Gastrocnemius medialis (tissue), 4 donors: ENCODE data around the gene BORCS6. TPM values are rescaled to one million over a fixed set of nuclear protein-coding genes. Genes with fewer than 3 reads are reported as not detected.

Experiments
- ATAC-seq, 2 donors: fragments of 150-250 bp; one replicate each; pipeline ENCODE4 v1.9.1; 2016
- DNase-seq, 2 donors: peaks; one replicate each; pipeline ENCODE4 v3.0.0-alpha.2; 2019
- H3K27ac ChIP-seq, 4 donors: fragments of 200-600 bp; sonication (generic); 1 replicate in 1 of 4; 2 replicates in 3 of 4; pipeline ENCODE4 v1.5.1; 2016 to 2018; ENCODE audit warnings: mild to moderate bottlenecking in 2 of 4, moderate library complexity in 1 of 4
- H3K27me3 ChIP-seq, 3 donors: fragments of 200-600 bp; sonication (generic) in 2 of 3; 1 replicate in 1 of 3; 2 replicates in 2 of 3; pipeline versions ENCODE4 v1.5.1 to v1.6.0; 2016 to 2019; ENCODE audit warnings: mild to moderate bottlenecking in 1 of 3, moderate library complexity in 1 of 3
- H3K36me3 ChIP-seq, 2 donors: fragments of 200-600 bp; sonication (generic) in 1 of 2; one replicate each; pipeline ENCODE4 v1.5.1; 2017 to 2018
- H3K4me1 ChIP-seq, 2 donors: fragments of 200-600 bp; sonication (generic) in 1 of 2; one replicate each; pipeline ENCODE4 v1.5.1; 2016 to 2017; ENCODE audit warnings: mild to moderate bottlenecking in 2 of 2
- H3K4me3 ChIP-seq, 4 donors: fragments of 200-600 bp; sonication (generic) in 3 of 4; 1 replicate in 1 of 4; 2 replicates in 3 of 4; pipeline ENCODE4 v1.5.1; 2016 to 2019; ENCODE audit warnings: mild to moderate bottlenecking in 2 of 4
- H3K9me3 ChIP-seq, 3 donors: fragments of 200-600 bp; sonication (generic) in 2 of 3; 1 replicate in 1 of 3; 2 replicates in 2 of 3; pipeline ENCODE4 v1.5.1; 2016 to 2019
- POLR2A ChIP-seq, 2 donors: fragments of 450-650 bp; IDR thresholded peaks; one replicate each; pipeline ENCODE4 v1.6.1; 2017; ENCODE audit warnings: antibody characterized with exemption in 2 of 2, mild to moderate bottlenecking in 2 of 2, moderate library complexity in 2 of 2
- in situ Hi-C, 4 donors: fragments of 200-750 bp; cut with MboI; loops; one replicate each; pipeline versions ENCODE4 v1.15.0 to v1.8.0; 2017; ENCODE audit warnings: low sequenced_read_pairs in 4 of 4
- intact Hi-C: fragments of 100-400 bp; cut with DNase I; formaldehyde crosslinking; loops from one replicate; pipeline ENCODE4 v1.15.1; 2023; ENCODE audit warnings: low total_unique reads
- microRNA counts, 2 donors: library from miRNA; unstranded; fragments of <30 nt; microRNA quantifications; one replicate each; lab custom pipeline; 2016
- microRNA-seq, 2 donors: library from miRNA; unstranded; fragments of <30 nt; microRNA quantifications; one replicate each; pipeline ENCODE4, GENCODE V29; 2016; ENCODE audit warnings: borderline replicate concordance in 2 of 2
- total RNA-seq, 4 donors: library from RNA; depleted of rRNA; stranded (reverse); fragments of >200 nt; gene quantifications; one replicate each; pipeline versions ENCODE4 v1.1.0 to v1.2.3, GENCODE V29; 2016
- TF ChIP-seq, protein P1 (sequence below), 5 experiments: fragments of 450-650 bp in 3 of 5; fragments of 200-600 bp in 2 of 5; sonication (generic) in 2 of 5; IDR thresholded peaks in 4 of 5; conservative IDR thresholded peaks in 1 of 5; 1 replicate in 4 of 5; 2 replicates in 1 of 5; pipeline ENCODE4 v1.5.1; 2016 to 2019; ENCODE audit warnings: antibody characterized with exemption in 5 of 5, mild to moderate bottlenecking in 3 of 5, moderate library complexity in 3 of 5

BORCS6 gene
- total RNA-seq, 4 donors from 2014 or later: 16.2 to 34.5 (median 26.2) TPM

DNA sequence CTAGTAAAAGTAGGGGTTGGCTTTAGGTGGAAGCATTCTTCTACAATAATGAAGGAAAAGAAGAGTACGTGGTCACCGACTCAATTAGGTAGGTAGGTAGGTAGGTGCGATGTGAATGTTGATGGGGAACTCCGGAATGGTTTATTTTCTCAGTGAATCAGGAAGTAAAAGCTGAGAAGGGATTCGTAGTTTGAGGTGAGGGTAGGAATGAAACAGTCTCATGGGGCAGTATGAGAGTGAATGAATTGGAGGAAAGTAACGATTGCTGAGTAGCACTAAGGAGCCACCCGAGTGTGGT is 51.7 kb downstream of the BORCS6 start:
- Histone ChIP-seq H3K4me3 (peak overlapping the region in 1 of 4 donors; percentile 2), H3K27me3 (no peaks in the 10 kb centered on the region), H3K4me1 (peaks cover 29 to 42% of the 10 kb centered on the region in 2 donors), H3K36me3 (peaks cover 3 to 39% of the 10 kb centered on the region in 2 donors), H3K27ac (peak overlapping the region; percentile 84 to 100 (median 100)), H3K9me3 (no peaks in the 10 kb centered on the region)
- TF ChIP-seq, protein P1, sequence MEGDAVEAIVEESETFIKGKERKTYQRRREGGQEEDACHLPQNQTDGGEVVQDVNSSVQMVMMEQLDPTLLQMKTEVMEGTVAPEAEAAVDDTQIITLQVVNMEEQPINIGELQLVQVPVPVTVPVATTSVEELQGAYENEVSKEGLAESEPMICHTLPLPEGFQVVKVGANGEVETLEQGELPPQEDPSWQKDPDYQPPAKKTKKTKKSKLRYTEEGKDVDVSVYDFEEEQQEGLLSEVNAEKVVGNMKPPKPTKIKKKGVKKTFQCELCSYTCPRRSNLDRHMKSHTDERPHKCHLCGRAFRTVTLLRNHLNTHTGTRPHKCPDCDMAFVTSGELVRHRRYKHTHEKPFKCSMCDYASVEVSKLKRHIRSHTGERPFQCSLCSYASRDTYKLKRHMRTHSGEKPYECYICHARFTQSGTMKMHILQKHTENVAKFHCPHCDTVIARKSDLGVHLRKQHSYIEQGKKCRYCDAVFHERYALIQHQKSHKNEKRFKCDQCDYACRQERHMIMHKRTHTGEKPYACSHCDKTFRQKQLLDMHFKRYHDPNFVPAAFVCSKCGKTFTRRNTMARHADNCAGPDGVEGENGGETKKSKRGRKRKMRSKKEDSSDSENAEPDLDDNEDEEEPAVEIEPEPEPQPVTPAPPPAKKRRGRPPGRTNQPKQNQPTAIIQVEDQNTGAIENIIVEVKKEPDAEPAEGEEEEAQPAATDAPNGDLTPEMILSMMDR (IDR thresholded peaks at IDR 0.05 in 4 of 5, conservative IDR thresholded peaks at IDR 0.05 in 1 of 5): no peak
- no peak for TF ChIP-seq POLR2A (IDR thresholded peaks at IDR 0.05)
- in situ Hi-C loops: no loop called here
- intact Hi-C loops: no loop called here
- no peak for DNase-seq
- no peak for ATAC-seq

MicroRNAs encoded within 50 kb of the gene (microRNA counts, 767-probe panel; counts per million panel counts)
- microRNA hsa-miR-4521 (lab: Ali Mortazavi, UCI): 356 to 448 counts per million in 2 donors

Small RNA genes within 50 kb of the gene (microRNA-seq; reads per million reads assigned to microRNA genes)
- 1.7 to 2.4 reads per million in 2 donors for gene MIR4521
- gene MIR6883: 3.5 to 4.3 reads per million in 2 donors

Other genes with a start within 250 kb of the BORCS6 start
- gene GUCY2D, start 187.6 kb downstream of the BORCS6 start, total RNA-seq: not detected
- 1 to 10 TPM in 1 of 4 donors, under 1 TPM in 3; 0.15 to 1.0 (median 0.69) TPM for gene ALOX15B, start 151.1 kb downstream of the BORCS6 start, total RNA-seq
- not detected for gene ALOX12B, start 102.5 kb downstream of the BORCS6 start, total RNA-seq
- gene ALOXE3, start 71.7 kb downstream of the BORCS6 start, total RNA-seq: not detected
- not detected for gene HES7, start 66.1 kb downstream of the BORCS6 start, total RNA-seq
- 100 to 1,000 TPM; 105 to 263 (median 164) TPM for gene PER1, start 37.8 kb downstream of the BORCS6 start, total RNA-seq
- gene VAMP2, start 27.2 kb downstream of the BORCS6 start, total RNA-seq: 10 to 100 TPM; 10.9 to 37.0 (median 25.7) TPM
- 1 to 10 TPM in 3 of 4 donors, under 1 TPM in 1; 0.75 to 5.7 (median 3.1) TPM for gene TMEM107, start 13.8 kb downstream of the BORCS6 start, total RNA-seq
- 1 to 10 TPM in 1 of 4 donors, not detected in 3; 2.3 TPM for gene AURKB, start 20.4 kb upstream of the BORCS6 start, total RNA-seq
- 1 to 10 TPM; 2.4 to 5.5 (median 4.1) TPM for gene CTC1, start 57.9 kb upstream of the BORCS6 start, total RNA-seq
- gene PFAS, start 59.1 kb upstream of the BORCS6 start, total RNA-seq: 1 to 10 TPM; 2.6 to 8.4 (median 6.5) TPM
- gene RANGRF, start 98.5 kb upstream of the BORCS6 start, total RNA-seq: 10 to 100 TPM in 3 of 4 donors, 1 to 10 TPM in 1; 6.9 to 21.2 (median 15.4) TPM
- 10 to 100 TPM in 1 of 4 donors, 1 to 10 TPM in 1, under 1 TPM in 2; 0.71 to 14.0 (median 1.0) TPM for gene SLC25A35, start 105.2 kb upstream of the BORCS6 start, total RNA-seq
- 1 to 10 TPM; 3.3 to 8.1 (median 5.0) TPM for gene ARHGEF15, start 120.1 kb upstream of the BORCS6 start, total RNA-seq
- gene ODF4, start 149.7 kb upstream of the BORCS6 start, total RNA-seq: not detected
- gene RPL26, start 193.0 kb upstream of the BORCS6 start, total RNA-seq: 1,000 to 10,000 TPM; 2,392 to 2,913 (median 2,833) TPM
- not detected for gene RNF222, start 207.6 kb upstream of the BORCS6 start, total RNA-seq
- gene NDEL1, start 245.7 kb upstream of the BORCS6 start, total RNA-seq: 10 to 100 TPM; 31.3 to 60.6 (median 41.5) TPM